Ishikawa (cell line): ENCODE data around the gene PSMF1.

Source experiments
- CEBPB ChIP-seq: IDR thresholded peaks from 2 replicates; pipeline ENCODE4 v1.6.1; 2012
- CREB1 ChIP-seq: IDR thresholded peaks from 2 replicates; pipeline ENCODE4 v1.6.1; 2012; ENCODE audit warnings: low read depth
- EGR1 ChIP-seq: IDR thresholded peaks from 2 replicates; pipeline ENCODE4 v1.6.1; 2012
- EP300 ChIP-seq: IDR thresholded peaks from 2 replicates; pipeline ENCODE4 v1.6.1; 2012; ENCODE audit warnings: borderline replicate concordance
- FOXM1 ChIP-seq: IDR thresholded peaks from 2 replicates; pipeline ENCODE4 v1.6.1; 2012; ENCODE audit warnings: low read depth, borderline replicate concordance
- NFIC ChIP-seq: IDR thresholded peaks from 2 replicates; pipeline ENCODE4 v1.6.1; 2012
- RAD21 ChIP-seq: IDR thresholded peaks from 2 replicates; pipeline ENCODE4 v1.6.1; 2012; ENCODE audit warnings: low read depth
- TAF1 ChIP-seq: IDR thresholded peaks from 2 replicates; pipeline ENCODE4 v1.6.1; 2012; ENCODE audit warnings: low read depth, mild to moderate bottlenecking
- TCF12 ChIP-seq: IDR thresholded peaks from 2 replicates; pipeline ENCODE4 v1.6.1; 2012; ENCODE audit warnings: low read depth
- TEAD4 ChIP-seq: IDR thresholded peaks from 2 replicates; pipeline ENCODE4 v1.6.1; 2012
- YY1 ChIP-seq: IDR thresholded peaks from 2 replicates; pipeline ENCODE4 v1.6.1; 2012; ENCODE audit warnings: low read depth
- ZBTB7A ChIP-seq: IDR thresholded peaks from 2 replicates; pipeline ENCODE4 v1.6.1; 2012; ENCODE audit warnings: low read depth
- TF ChIP-seq, protein P1 (sequence below): IDR thresholded peaks from 2 replicates; pipeline ENCODE4 v1.6.1; 2012
- TF ChIP-seq, protein P2 (sequence below): IDR thresholded peaks from 2 replicates; pipeline ENCODE4 v1.6.1; 2012; ENCODE audit warnings: low read depth, mild to moderate bottlenecking
- TF ChIP-seq, protein P3 (sequence below): IDR thresholded peaks from 2 replicates; pipeline ENCODE4 v1.6.1; 2012

Gene PSMF1

DNA sequence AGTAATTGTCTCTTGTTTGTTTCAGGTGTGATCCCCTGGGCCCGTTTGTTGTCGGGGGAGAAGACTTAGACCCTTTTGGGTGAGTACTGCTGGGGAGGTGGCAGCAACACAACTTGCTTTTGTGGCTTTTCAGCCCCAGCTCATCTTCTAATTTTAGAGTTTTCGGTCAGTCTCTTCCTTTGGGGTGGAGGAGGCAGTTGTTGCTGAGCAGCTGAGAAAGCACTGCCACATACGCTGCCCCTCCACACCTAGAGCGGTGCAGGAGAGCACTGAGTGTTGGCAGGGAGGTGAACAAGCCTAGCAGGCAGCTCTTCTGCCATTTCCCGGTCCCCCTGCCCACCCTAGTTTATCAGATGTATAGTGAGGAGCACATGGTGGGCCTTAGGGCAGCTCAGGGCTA lies 44.7 kb downstream of the PSMF1 start:
- TF ChIP-seq EGR1 (no peak), CREB1 (no peak), YY1 (no peak), EP300 (no peak), ZBTB7A (no peak), FOXM1 (no peak), RAD21 (no peak), TAF1 (no peak), TEAD4 (no peak), TCF12 (no peak)
- TF ChIP-seq, protein P1, sequence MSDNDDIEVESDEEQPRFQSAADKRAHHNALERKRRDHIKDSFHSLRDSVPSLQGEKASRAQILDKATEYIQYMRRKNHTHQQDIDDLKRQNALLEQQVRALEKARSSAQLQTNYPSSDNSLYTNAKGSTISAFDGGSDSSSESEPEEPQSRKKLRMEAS: no peak
- TF ChIP-seq, protein P2, sequence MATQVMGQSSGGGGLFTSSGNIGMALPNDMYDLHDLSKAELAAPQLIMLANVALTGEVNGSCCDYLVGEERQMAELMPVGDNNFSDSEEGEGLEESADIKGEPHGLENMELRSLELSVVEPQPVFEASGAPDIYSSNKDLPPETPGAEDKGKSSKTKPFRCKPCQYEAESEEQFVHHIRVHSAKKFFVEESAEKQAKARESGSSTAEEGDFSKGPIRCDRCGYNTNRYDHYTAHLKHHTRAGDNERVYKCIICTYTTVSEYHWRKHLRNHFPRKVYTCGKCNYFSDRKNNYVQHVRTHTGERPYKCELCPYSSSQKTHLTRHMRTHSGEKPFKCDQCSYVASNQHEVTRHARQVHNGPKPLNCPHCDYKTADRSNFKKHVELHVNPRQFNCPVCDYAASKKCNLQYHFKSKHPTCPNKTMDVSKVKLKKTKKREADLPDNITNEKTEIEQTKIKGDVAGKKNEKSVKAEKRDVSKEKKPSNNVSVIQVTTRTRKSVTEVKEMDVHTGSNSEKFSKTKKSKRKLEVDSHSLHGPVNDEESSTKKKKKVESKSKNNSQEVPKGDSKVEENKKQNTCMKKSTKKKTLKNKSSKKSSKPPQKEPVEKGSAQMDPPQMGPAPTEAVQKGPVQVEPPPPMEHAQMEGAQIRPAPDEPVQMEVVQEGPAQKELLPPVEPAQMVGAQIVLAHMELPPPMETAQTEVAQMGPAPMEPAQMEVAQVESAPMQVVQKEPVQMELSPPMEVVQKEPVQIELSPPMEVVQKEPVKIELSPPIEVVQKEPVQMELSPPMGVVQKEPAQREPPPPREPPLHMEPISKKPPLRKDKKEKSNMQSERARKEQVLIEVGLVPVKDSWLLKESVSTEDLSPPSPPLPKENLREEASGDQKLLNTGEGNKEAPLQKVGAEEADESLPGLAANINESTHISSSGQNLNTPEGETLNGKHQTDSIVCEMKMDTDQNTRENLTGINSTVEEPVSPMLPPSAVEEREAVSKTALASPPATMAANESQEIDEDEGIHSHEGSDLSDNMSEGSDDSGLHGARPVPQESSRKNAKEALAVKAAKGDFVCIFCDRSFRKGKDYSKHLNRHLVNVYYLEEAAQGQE: no peak
- TF ChIP-seq, protein P3, sequence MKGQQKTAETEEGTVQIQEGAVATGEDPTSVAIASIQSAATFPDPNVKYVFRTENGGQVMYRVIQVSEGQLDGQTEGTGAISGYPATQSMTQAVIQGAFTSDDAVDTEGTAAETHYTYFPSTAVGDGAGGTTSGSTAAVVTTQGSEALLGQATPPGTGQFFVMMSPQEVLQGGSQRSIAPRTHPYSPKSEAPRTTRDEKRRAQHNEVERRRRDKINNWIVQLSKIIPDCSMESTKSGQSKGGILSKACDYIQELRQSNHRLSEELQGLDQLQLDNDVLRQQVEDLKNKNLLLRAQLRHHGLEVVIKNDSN: no peak

DNA sequence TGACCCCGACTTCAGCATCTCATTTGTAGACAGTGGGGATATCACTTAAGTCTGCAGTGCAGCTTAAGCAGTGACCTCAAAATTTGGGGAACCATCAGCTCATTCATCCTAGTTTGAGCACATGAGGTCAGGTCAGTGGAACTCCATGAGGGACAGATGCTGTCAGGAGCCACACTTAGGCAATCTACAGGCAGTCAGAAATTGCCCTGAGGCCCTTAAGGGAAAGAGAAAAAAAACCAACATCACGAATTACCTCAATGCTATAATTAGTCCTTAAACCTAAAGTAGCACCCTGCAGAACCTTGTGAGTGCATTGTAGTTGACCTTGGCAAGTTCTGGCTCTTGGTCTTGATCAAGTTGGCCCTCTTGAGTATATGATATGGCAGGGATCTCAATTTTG lies 45.3 kb downstream of the PSMF1 start:
- TF ChIP-seq, protein P1: no peak
- TF ChIP-seq ZBTB7A (no peak), YY1 (no peak), CREB1 (no peak), FOXM1 (no peak), TCF12 (no peak), EGR1 (no peak), TEAD4 (no peak), RAD21 (no peak), NFIC (no peak)

DNA sequence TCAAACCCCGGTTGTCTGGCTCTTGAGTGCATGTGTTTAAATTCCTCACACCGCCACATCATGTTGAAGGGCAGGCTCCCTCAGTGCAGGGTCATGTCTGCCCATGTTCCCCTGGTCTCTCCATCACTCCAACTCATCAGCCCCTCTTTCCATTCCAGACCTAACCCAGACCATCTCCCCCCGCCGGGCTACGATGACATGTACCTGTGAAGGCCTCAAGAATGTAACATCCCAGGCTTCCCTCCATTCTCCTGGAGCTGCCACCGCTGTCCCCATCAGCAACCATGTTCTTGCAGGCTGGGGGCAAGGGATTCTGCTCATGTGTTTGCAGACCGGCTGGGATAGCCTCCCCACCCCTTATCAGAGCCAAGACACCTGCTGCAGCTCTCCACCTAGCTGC lies 46.5 kb downstream of the PSMF1 start:
- TF ChIP-seq ZBTB7A (no peak), EP300 (no peak), CREB1 (no peak), NFIC (no peak), YY1 (no peak), TAF1 (no peak), RAD21 (no peak), FOXM1 (no peak), TCF12 (no peak), TEAD4 (no peak), CEBPB (no peak), EGR1 (no peak)
- TF ChIP-seq, protein P3: no peak
- TF ChIP-seq, protein P2: no peak
- TF ChIP-seq, protein P1: no peak

DNA sequence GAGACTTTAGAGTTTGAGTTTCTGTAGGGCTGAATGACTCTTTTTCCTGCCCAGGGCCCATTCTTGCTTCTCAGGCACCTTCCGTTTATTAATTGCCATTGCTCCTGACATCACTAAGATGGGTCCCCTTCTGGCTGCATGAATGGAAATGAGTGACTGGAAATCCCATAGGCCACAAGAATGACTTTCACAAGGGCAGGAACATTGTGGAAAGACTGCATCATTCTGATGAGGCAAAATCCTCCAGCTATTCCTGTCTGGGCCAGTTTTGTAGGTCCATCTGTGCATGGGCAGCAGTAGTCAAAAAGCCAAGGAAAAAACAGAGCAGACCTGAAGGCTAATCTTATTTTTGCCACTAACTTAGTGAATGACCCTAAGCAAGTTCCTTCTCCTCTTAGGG lies 47.1 kb downstream of the PSMF1 start:
- no peak for TF ChIP-seq TCF12
- TF ChIP-seq NFIC: no peak
- no peak for TF ChIP-seq ZBTB7A
- TF ChIP-seq RAD21: no peak

DNA sequence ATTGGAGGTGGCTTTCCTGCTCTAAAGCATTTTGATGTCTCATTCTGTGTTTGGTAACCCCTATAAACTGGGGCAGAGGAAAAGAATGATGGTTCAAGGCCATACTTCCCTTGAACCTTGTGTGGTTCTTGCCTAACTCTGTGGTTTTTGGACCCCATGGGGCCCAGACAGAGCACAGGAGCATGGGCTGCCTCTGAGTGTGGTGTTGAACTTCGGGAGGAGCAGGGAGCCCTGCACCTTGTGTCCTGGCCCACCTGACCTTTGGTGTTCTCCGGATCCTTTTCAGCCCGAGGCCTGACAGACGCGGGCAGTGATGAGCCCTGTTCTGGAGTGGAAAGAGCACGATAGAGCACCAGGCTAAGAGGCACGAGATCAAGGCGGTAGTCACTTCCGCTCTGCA lies 47.5 kb downstream of the PSMF1 start:
- TF ChIP-seq CEBPB: no peak
- TF ChIP-seq TCF12: no peak
- TF ChIP-seq TAF1: no peak
- TF ChIP-seq ZBTB7A: no peak
- no peak for TF ChIP-seq TEAD4
- TF ChIP-seq, protein P2: no peak
